A549 (cell line): ENCODE measurements around the gene PCID2. TPM values are rescaled to one million over a fixed set of nuclear protein-coding genes. Genes with fewer than 3 reads are reported as not detected.

ENCODE experiments used
- ATAC-seq, 2 experiments: fragments of 200-7000 bp in 1 of 2; fragments of >200 bp in 1 of 2; cut with Nextera tagmentation in 1 of 2; cut with Tn5 transposase in 1 of 2; 3 replicates each; pipeline versions ENCODE4 v1.8.0 to v1.9.1; 2018 to 2020; ENCODE audit warnings: mild to moderate bottlenecking in 1 of 2, moderate library complexity in 1 of 2
- CTCF ChIA-PET: fragments of 300-600 bp; sonication (Branson Sonifier 250); formaldehyde crosslinking; extraction: SDS; loops from one replicate; lab custom pipeline; 2021; ENCODE audit warnings: antibody characterized with exemption, inconsistent platforms; lab: Yijun Ruan, JAX
- POLR2A ChIA-PET: fragments of 350-600 bp; formaldehyde crosslinking; extraction: SDS; loops from one replicate; lab custom pipeline; 2021; ENCODE audit warnings: antibody characterized with exemption, inconsistent platforms; lab: Yijun Ruan, JAX
- DNase-seq, 2 experiments: peaks; one replicate each; pipeline versions ENCODE4 v3.0.0 to v3.0.0-alpha.2; 2011 to 2016; ENCODE audit warnings: low read depth in 1 of 2, low spot score in 1 of 2
- FAIRE-seq: peaks from 2 replicates; lab custom pipeline; 2011; peaks lifted over from hg19 to GRCh38; lab: Jason Lieb, UNC
- H3K27ac ChIP-seq, 2 experiments: fragments of >200 bp; sonication (Bioruptor Twin); formaldehyde crosslinking; 3 replicates each; pipeline ENCODE4 v1.5.1; 2016 to 2017
- H3K4me1 ChIP-seq: fragments of >200 bp; sonication (Bioruptor Twin); formaldehyde crosslinking; 3 replicates; pipeline ENCODE4 v1.6.1; 2016
- H3K4me2 ChIP-seq: fragments of >200 bp; sonication (Bioruptor Twin); formaldehyde crosslinking; 3 replicates; pipeline ENCODE4 v1.6.1; 2016
- H3K4me3 ChIP-seq: fragments of >200 bp; sonication (Bioruptor Twin); formaldehyde crosslinking; 3 replicates; pipeline ENCODE4 v1.5.1; 2016
- H3K9me3 ChIP-seq: fragments of >200 bp; sonication (Bioruptor Twin); formaldehyde crosslinking; 3 replicates; pipeline ENCODE4 v1.6.1; 2016
- BHLHE40 ChIP-seq: IDR thresholded peaks from 2 replicates; pipeline ENCODE4 v1.6.1; 2012; ENCODE audit warnings: low read depth, low read length, inconsistent platforms
- CBX8 ChIP-seq: fragments of 200-600 bp; sonication (generic); IDR thresholded peaks from 2 replicates; pipeline ENCODE4 v1.6.1; 2016
- EHMT2 ChIP-seq: fragments of 200-600 bp; sonication (generic); IDR thresholded peaks from 2 replicates; pipeline ENCODE4 v1.6.1; 2016; ENCODE audit warnings: antibody characterized with exemption, low read depth, mild to moderate bottlenecking, moderate library complexity
- FOSL2 ChIP-seq, 2 experiments: fragments of 450-650 bp in 1 of 2; fragments of >200 bp in 1 of 2; sonication (Bioruptor Twin) in 1 of 2; formaldehyde crosslinking; IDR thresholded peaks; 2 replicates each; pipeline versions ENCODE4 v1.5.0 to v1.6.1; 2016 to 2020; ENCODE audit warnings: mild to moderate bottlenecking in 1 of 2, moderate library complexity in 1 of 2
- FOXS1 ChIP-seq: fragments of 250-450 bp; sonication (Bioruptor Pico); IDR thresholded peaks from 2 replicates; pipeline ENCODE4 v1.5.0; 2020; ENCODE audit warnings: mild to moderate bottlenecking, moderate library complexity
- HEYL ChIP-seq: fragments of 250-450 bp; sonication (Bioruptor Pico); IDR thresholded peaks from 2 replicates; pipeline ENCODE4 v1.8.0; 2021; ENCODE audit warnings: mild to moderate bottlenecking, moderate library complexity
- HOXB5 ChIP-seq: fragments of 250-450 bp; sonication (Bioruptor Pico); IDR thresholded peaks from 2 replicates; pipeline ENCODE4 v1.5.0; 2020; ENCODE audit warnings: mild to moderate bottlenecking, moderate library complexity
- JUNB ChIP-seq: fragments of >200 bp; sonication (Bioruptor Twin); formaldehyde crosslinking; IDR thresholded peaks from 2 replicates; pipeline ENCODE4 v1.6.1; 2016
- KDM5A ChIP-seq: fragments of 200-600 bp; sonication (generic); IDR thresholded peaks from 2 replicates; pipeline ENCODE4 v1.6.1; 2016; ENCODE audit warnings: antibody characterized with exemption, mild to moderate bottlenecking
- MAFK ChIP-seq: fragments of 450-650 bp; IDR thresholded peaks from 2 replicates; pipeline ENCODE4 v1.6.1; 2014; ENCODE audit not compliant: partially characterized antibody
- MAZ ChIP-seq: fragments of 150-350 bp; IDR thresholded peaks from 2 replicates; pipeline ENCODE4 v1.6.1; 2014; ENCODE audit warnings: antibody characterized with exemption, low read depth, low read length, borderline replicate concordance
- NFE2L2 ChIP-seq: fragments of 150-350 bp; conservative IDR thresholded peaks from 2 replicates; pipeline ENCODE4 v1.6.1; 2014; ENCODE audit warnings: low read length
- RAD21 ChIP-seq, 2 experiments: fragments of >200 bp in 1 of 2; sonication (Bioruptor Twin) in 1 of 2; formaldehyde crosslinking in 1 of 2; IDR thresholded peaks in 1 of 2; conservative IDR thresholded peaks in 1 of 2; 2 replicates in 1 of 2; 3 replicates in 1 of 2; pipeline ENCODE4 v1.6.1; 2012 to 2018; ENCODE audit warnings: inconsistent platforms in 1 of 2
- SMC3 ChIP-seq: fragments of >200 bp; sonication (Bioruptor Twin); formaldehyde crosslinking; IDR thresholded peaks from 3 replicates; pipeline ENCODE4 v1.6.1; 2018; ENCODE audit warnings: inconsistent platforms
- ZFP36 ChIP-seq: fragments of 450-650 bp; IDR thresholded peaks from 2 replicates; pipeline ENCODE4 v1.6.1; 2014; ENCODE audit warnings: borderline replicate concordance; ENCODE audit not compliant: partially characterized antibody
- WGBS: methylation state at CpG from one replicate; pipeline ENCODE4 v1.1.6; 2017; ENCODE audit errors: missing lambda C conversion rate; 5-methylcytosine and 5-hydroxymethylcytosine counted together
- polyA plus RNA-seq, 4 experiments: library from polyadenylated mRNA; depleted of rRNA in 3 of 4; stranded (reverse); fragments of >200 nt; fragmentation: RNase III in 1 of 4; extraction: RNeasy Plus Mini Kit Qiagen cat#74134 plus additional on column Dnase treatment in 1 of 4; gene quantifications; 2 replicates in 3 of 4; 3 replicates in 1 of 4; pipeline ENCODE4 v1.2.3, GENCODE V29; 2011 to 2017
- TF ChIP-seq, protein P1 (sequence below): fragments of >200 bp; sonication (Bioruptor Twin); formaldehyde crosslinking; IDR thresholded peaks from 2 replicates; pipeline ENCODE4 v1.6.1; 2016
- TF ChIP-seq, protein P2 (sequence below): fragments of >200 bp; sonication (Bioruptor Twin); formaldehyde crosslinking; IDR thresholded peaks from 3 replicates; pipeline ENCODE4 v1.5.1; 2016
- TF ChIP-seq, protein P3 (sequence below): fragments of 250-450 bp; sonication (Bioruptor Pico); IDR thresholded peaks from 2 replicates; pipeline ENCODE4 v1.5.0; 2021; ENCODE audit warnings: mild to moderate bottlenecking, moderate library complexity, borderline replicate concordance
- TF ChIP-seq, protein P4 (sequence below): fragments of >200 bp; sonication (Bioruptor Twin); formaldehyde crosslinking; IDR thresholded peaks from 3 replicates; pipeline ENCODE4 v1.6.1; 2016
- TF ChIP-seq, protein P5 (sequence below): fragments of 150-350 bp; IDR thresholded peaks from 2 replicates; pipeline ENCODE4 v1.6.1; 2014; ENCODE audit warnings: low read depth, mild to moderate bottlenecking, low read length

The PCID2 gene
- polyA plus RNA-seq, 2 of the 4 experiments (the other 2 are of a cell fraction) = 37.7 to 68.7 TPM

DNA sequence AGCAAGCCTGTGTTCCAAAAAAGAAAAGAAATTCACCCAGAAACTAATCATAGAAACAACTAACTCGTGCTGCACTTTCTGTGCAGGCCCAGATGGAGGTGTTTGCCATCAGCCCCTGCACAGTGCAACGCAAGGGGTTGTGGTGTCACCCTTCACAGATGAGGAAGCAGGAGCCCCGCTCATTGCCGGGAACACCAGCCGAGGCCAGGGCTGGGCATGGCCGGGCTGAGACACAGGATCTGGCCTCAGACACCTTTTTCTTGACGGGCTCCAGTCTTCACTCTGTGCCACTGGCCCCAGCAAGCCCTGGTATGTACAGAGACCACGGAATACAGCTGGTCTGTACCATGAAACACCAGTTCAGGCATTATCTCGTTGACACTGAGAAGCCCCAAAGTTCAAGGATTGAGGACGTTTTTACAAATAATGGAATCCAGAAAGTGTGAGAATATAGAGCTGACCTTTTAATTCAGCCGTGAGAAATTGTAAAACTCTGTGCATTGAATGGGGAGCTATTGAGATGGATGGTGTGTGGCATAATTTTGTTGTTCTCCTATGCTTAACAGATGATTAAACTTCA, 44.1 kb upstream of the PCID2 start:
- POLR2A ChIA-PET = no interaction called here
- TF ChIP-seq, protein P1, sequence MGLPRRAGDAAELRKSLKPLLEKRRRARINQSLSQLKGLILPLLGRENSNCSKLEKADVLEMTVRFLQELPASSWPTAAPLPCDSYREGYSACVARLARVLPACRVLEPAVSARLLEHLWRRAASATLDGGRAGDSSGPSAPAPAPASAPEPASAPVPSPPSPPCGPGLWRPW = no peak
- TF ChIP-seq JUNB (no peak), NFE2L2 (no peak), HOXB5 (CRISPR knock-in tag) (no peak), MAFK (no peak), MAZ (no peak), RAD21 (conservative IDR thresholded peaks at IDR 0.05 in 1 of 2, IDR thresholded peaks at IDR 0.05 in 1 of 2) (no peak), FOSL2 (IDR thresholded peaks at IDR 0.05) (no peak), FOSL2 (CRISPR knock-in tag; IDR thresholded peaks at IDR 0.05) (no peak), KDM5A (no peak), FOXS1 (CRISPR knock-in tag) (no peak), SMC3 (no peak), CBX8 (no peak), EHMT2 (no peak), BHLHE40 (no peak)
- TF ChIP-seq, protein P2, sequence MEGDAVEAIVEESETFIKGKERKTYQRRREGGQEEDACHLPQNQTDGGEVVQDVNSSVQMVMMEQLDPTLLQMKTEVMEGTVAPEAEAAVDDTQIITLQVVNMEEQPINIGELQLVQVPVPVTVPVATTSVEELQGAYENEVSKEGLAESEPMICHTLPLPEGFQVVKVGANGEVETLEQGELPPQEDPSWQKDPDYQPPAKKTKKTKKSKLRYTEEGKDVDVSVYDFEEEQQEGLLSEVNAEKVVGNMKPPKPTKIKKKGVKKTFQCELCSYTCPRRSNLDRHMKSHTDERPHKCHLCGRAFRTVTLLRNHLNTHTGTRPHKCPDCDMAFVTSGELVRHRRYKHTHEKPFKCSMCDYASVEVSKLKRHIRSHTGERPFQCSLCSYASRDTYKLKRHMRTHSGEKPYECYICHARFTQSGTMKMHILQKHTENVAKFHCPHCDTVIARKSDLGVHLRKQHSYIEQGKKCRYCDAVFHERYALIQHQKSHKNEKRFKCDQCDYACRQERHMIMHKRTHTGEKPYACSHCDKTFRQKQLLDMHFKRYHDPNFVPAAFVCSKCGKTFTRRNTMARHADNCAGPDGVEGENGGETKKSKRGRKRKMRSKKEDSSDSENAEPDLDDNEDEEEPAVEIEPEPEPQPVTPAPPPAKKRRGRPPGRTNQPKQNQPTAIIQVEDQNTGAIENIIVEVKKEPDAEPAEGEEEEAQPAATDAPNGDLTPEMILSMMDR = no peak
- TF ChIP-seq, protein P3, sequence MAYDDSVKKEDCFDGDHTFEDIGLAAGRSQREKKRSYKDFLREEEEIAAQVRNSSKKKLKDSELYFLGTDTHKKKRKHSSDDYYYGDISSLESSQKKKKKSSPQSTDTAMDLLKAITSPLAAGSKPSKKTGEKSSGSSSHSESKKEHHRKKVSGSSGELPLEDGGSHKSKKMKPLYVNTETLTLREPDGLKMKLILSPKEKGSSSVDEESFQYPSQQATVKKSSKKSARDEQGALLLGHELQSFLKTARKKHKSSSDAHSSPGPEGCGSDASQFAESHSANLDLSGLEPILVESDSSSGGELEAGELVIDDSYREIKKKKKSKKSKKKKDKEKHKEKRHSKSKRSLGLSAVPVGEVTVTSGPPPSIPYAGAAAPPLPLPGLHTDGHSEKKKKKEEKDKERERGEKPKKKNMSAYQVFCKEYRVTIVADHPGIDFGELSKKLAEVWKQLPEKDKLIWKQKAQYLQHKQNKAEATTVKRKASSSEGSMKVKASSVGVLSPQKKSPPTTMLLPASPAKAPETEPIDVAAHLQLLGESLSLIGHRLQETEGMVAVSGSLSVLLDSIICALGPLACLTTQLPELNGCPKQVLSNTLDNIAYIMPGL = no peak
- TF ChIP-seq, protein P4, sequence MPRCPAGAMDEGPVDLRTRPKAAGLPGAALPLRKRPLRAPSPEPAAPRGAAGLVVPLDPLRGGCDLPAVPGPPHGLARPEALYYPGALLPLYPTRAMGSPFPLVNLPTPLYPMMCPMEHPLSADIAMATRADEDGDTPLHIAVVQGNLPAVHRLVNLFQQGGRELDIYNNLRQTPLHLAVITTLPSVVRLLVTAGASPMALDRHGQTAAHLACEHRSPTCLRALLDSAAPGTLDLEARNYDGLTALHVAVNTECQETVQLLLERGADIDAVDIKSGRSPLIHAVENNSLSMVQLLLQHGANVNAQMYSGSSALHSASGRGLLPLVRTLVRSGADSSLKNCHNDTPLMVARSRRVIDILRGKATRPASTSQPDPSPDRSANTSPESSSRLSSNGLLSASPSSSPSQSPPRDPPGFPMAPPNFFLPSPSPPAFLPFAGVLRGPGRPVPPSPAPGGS = no peak
- TF ChIP-seq, protein P5, sequence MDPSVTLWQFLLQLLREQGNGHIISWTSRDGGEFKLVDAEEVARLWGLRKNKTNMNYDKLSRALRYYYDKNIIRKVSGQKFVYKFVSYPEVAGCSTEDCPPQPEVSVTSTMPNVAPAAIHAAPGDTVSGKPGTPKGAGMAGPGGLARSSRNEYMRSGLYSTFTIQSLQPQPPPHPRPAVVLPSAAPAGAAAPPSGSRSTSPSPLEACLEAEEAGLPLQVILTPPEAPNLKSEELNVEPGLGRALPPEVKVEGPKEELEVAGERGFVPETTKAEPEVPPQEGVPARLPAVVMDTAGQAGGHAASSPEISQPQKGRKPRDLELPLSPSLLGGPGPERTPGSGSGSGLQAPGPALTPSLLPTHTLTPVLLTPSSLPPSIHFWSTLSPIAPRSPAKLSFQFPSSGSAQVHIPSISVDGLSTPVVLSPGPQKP = no peak
- Histone ChIP-seq H3K4me3 (no peak overlapping the region), H3K4me2 (no peak overlapping the region), H3K4me1 (no peaks in the 10 kb centered on the region), H3K27ac (no peak overlapping the region), H3K9me3 (no peaks in the 10 kb centered on the region)
- FAIRE-seq (no peak), DNase-seq (no peak), ATAC-seq (no peak)
- 82% methylated on average over 11 of the region's 11 CpGs for WGBS
- CTCF ChIA-PET = interaction anchor here (0.8 kb wide), 1 partner anchor 18 kb away, joined by 3 read pairs; no protein-coding TSS in a partner anchor

DNA sequence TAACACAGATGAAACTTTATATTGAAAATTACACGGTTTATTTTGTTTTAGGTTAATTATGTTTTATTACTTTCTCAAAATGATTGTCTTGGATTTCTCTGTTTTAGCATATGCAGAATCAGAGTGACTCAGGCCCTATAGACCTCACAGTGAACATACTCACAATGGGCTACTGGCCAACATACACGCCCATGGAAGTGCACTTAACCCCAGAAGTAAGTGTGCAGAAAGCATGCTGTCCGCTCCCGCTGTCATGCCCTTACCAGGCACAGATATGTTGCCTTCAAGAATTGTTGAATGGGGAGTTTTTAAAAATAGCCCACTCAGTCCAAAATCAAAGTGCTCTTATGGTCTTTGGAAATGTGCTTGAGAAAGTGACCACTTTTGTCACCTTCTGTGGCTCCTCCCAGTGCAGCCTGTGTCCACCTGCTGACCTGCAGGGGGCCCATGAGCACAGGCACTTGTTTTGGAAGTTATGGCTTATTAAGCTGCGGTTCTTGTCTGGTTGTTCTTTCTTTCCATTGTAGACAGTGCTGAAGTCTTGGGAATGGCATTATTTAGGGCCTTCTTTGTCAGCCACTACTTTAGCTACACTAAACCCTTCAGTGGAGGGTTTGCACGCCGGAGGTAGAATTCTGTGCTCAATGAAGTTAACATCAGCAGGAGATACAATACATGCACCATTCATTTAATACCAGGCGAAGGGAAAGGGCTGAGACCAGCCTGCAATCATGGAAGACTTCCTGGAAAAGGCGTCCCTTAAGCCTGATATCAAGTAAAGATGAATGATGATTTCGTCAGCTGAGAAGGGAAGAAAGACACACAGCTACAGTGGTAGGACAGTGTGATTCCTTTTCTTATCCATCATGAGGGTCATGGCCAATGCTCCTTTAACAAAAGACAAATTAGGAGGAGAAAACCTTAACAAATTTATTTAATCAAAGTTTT, 37.7 kb upstream of the PCID2 start:
- H3K4me2 ChIP-seq = no peak overlapping the region
- no peak overlapping the region for H3K4me3 ChIP-seq
- no peaks in the 10 kb centered on the region for H3K4me1 ChIP-seq
- ChIA-PET CTCF (no interaction called here), POLR2A (no interaction called here)
- FAIRE-seq = no peak
- DNase-seq = peak in 1 of 2 experiments; percentile 18
- TF ChIP-seq HEYL (CRISPR knock-in tag) (no peak), ZFP36 (peak; percentile 83)
- no peak overlapping the region for H3K27ac ChIP-seq
- WGBS = 72% methylated on average over 10 of the region's 10 CpGs
- H3K9me3 ChIP-seq = no peaks in the 10 kb centered on the region
- ATAC-seq = peak in 1 of 2 experiments; percentile 66; a peak in 4 of 6 replicates
